ENCODE data around the gene UGT2B15. TPM values are rescaled to one million over a fixed set of nuclear protein-coding genes. Genes with fewer than 3 reads are reported as not detected.
"Not testable (repeated sequence)": the region's sequence is repeated elsewhere in the genome, so short reads cannot be mapped to it uniquely, and the experiment has no call there.

The UGT2B15 gene
- not detected for total RNA-seq

GRCh38 chr4:68670479-68670939, at the start of gene UGT2B15:
Gene UGT2B15 (minus strand): TSS chr4:68670652. CDS start chr4:68670618, 34 bp downstream.
- H3K4me3 Mint-ChIP-seq; H3K9me3 Mint-ChIP-seq (ENCODE audit: insufficient read depth); H3K4me1 Mint-ChIP-seq (ENCODE audit: low read depth); H3K27ac Mint-ChIP-seq; H3K36me3 Mint-ChIP-seq (ENCODE audit: low read depth); H3K27me3 Mint-ChIP-seq (ENCODE audit: low read depth); DNase-seq; CTCF ChIA-PET; POLR2A ChIA-PET; ATAC-seq: not testable (repeated sequence)

- CTCF ChIA-PET = no interaction called here
- H3K9me3 Mint-ChIP-seq (ENCODE audit: insufficient read depth) = peaks cover 3% of the 10 kb centered on the region
- H3K4me3 Mint-ChIP-seq = no peak overlapping the region
- ATAC-seq (no peak), DNase-seq (no peak)
- H3K27ac Mint-ChIP-seq = no peak overlapping the region
- POLR2A ChIA-PET = no interaction called here
- H3K36me3 Mint-ChIP-seq (ENCODE audit: low read depth) = no peaks in the 10 kb centered on the region
- no peaks in the 10 kb centered on the region for H3K27me3 Mint-ChIP-seq (ENCODE audit: low read depth)
- H3K4me1 Mint-ChIP-seq (ENCODE audit: low read depth) = no peaks in the 10 kb centered on the region
Observed at GRCh38 chr4:68719075-68719473, 48.6 kb upstream of the UGT2B15 start.

GRCh38 chr4:68718447-68719074, 48.1 kb upstream of the UGT2B15 start:
- Mint-ChIP-seq H3K4me3 (no peak overlapping the region), H3K36me3 (ENCODE audit: low read depth) (no peaks in the 10 kb centered on the region), H3K4me1 (ENCODE audit: low read depth) (no peaks in the 10 kb centered on the region), H3K27me3 (ENCODE audit: low read depth) (no peaks in the 10 kb centered on the region), H3K9me3 (ENCODE audit: insufficient read depth) (peaks cover 3% of the 10 kb centered on the region), H3K27ac (no peak overlapping the region)
- CTCF ChIA-PET = no interaction called here
- POLR2A ChIA-PET = no interaction called here
- DNase-seq = no peak
- no peak for ATAC-seq

DNA sequence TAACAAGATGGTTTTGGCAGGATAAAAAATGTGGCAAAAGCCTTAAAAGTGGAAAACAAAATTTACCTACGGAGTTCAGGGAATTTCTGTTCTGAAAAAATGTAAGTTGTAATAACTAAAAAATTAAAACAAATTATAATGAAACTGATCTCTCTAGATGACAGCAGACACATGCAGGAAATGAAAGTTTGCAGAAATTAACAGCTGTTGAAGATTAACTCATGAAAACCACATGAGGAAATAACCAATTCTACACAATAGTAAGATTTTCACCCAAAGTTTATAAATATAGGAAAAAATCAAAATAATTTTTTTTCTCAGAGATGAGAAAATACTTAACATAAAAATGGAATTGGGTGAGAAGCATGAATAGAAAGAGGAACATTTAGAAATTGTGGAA, 47.5 kb upstream of the UGT2B15 start:
- Mint-ChIP-seq H3K4me1 (ENCODE audit: low read depth) (no peaks in the 10 kb centered on the region), H3K27me3 (ENCODE audit: low read depth) (no peaks in the 10 kb centered on the region), H3K4me3 (no peak overlapping the region), H3K9me3 (ENCODE audit: insufficient read depth) (peaks cover 3% of the 10 kb centered on the region), H3K27ac (no peak overlapping the region), H3K36me3 (ENCODE audit: low read depth) (no peaks in the 10 kb centered on the region)
- ATAC-seq = no peak
- ChIA-PET POLR2A (no interaction called here), CTCF (no interaction called here)
- no peak for DNase-seq

- H3K36me3 Mint-ChIP-seq (ENCODE audit: low read depth) = no peaks in the 10 kb centered on the region
- ChIA-PET POLR2A (no interaction called here), CTCF (no interaction called here)
- no peaks in the 10 kb centered on the region for H3K27me3 Mint-ChIP-seq (ENCODE audit: low read depth)
- ATAC-seq (no peak), DNase-seq (no peak)
- no peaks in the 10 kb centered on the region for H3K4me1 Mint-ChIP-seq (ENCODE audit: low read depth)
- no peak overlapping the region for H3K27ac Mint-ChIP-seq
- no peak overlapping the region for H3K4me3 Mint-ChIP-seq
- peaks cover under 1% of the 10 kb centered on the region for H3K9me3 Mint-ChIP-seq (ENCODE audit: insufficient read depth)
Observed at GRCh38 chr4:68714400-68714799, 43.9 kb upstream of the UGT2B15 start.

GRCh38 chr4:68712207-68712606, 41.8 kb upstream of the UGT2B15 start:
- ChIA-PET CTCF (no interaction called here), POLR2A (no interaction called here)
- Mint-ChIP-seq H3K36me3 (ENCODE audit: low read depth) (no peaks in the 10 kb centered on the region), H3K27me3 (ENCODE audit: low read depth) (no peaks in the 10 kb centered on the region), H3K4me3 (no peak overlapping the region), H3K4me1 (ENCODE audit: low read depth) (no peaks in the 10 kb centered on the region), H3K9me3 (ENCODE audit: insufficient read depth) (no peaks in the 10 kb centered on the region), H3K27ac (no peak overlapping the region)
- ATAC-seq (no peak), DNase-seq (no peak)

DNA sequence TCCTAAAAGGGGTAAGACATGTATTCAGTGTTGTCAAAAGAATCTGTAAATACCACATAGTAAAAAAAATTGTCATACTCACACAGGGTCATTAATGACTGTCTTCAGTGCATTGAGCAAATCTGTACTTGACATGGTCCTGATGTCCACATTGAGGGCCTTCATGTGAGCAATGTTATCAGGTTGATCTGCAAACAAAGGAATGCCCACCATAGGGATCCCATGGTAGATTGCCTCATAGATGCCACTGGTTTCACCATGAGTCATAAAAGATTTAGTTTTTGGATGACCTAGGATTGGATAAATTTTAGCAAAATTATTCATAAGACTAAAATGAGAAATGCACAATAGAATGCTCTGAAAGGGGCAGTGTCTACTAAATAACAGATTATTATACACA, 38.1 kb upstream of the UGT2B15 start:
- H3K4me1 Mint-ChIP-seq (ENCODE audit: low read depth) = no peaks in the 10 kb centered on the region
- ATAC-seq = no peak
- no peaks in the 10 kb centered on the region for H3K27me3 Mint-ChIP-seq (ENCODE audit: low read depth)
- H3K4me3 Mint-ChIP-seq = no peak overlapping the region
- H3K9me3 Mint-ChIP-seq (ENCODE audit: insufficient read depth) = no peaks in the 10 kb centered on the region
- POLR2A ChIA-PET = no interaction called here
- DNase-seq = no peak
- H3K27ac Mint-ChIP-seq = no peak overlapping the region
- no peaks in the 10 kb centered on the region for H3K36me3 Mint-ChIP-seq (ENCODE audit: low read depth)
- CTCF ChIA-PET = no interaction called here

DNA sequence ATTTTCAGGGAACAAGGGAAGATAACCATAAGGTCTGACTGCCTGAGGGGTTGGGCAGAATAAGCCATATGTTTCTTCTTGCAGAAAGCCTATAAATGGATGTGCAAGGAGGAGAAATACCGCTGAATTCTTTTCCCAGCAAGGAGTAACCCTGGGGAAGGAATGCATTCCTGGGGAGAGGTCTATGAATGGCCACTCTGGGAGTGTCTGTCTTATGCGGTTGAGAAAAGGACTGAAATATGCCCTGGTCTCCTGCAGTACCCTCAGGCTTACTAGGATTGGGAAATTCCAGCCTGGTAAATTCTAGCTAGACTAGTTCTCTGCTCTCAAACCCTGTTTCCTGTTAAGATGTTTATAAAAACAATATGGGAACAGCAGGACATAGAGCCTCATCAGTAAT, 32.7 kb upstream of the UGT2B15 start:
- H3K4me1 Mint-ChIP-seq (ENCODE audit: low read depth); H3K27me3 Mint-ChIP-seq (ENCODE audit: low read depth); DNase-seq; POLR2A ChIA-PET; CTCF ChIA-PET; ATAC-seq; H3K4me3 Mint-ChIP-seq; H3K9me3 Mint-ChIP-seq (ENCODE audit: insufficient read depth); H3K36me3 Mint-ChIP-seq (ENCODE audit: low read depth); H3K27ac Mint-ChIP-seq: not testable (repeated sequence)

- ATAC-seq = no peak
Observed at GRCh38 chr4:68700152-68700551, 29.7 kb upstream of the UGT2B15 start.

GRCh38 chr4:68693325-68694075, 23.0 kb upstream of the UGT2B15 start:
- H3K27me3 Mint-ChIP-seq (ENCODE audit: low read depth) = no peaks in the 10 kb centered on the region
- H3K4me3 Mint-ChIP-seq = no peak overlapping the region
- no peaks in the 10 kb centered on the region for H3K4me1 Mint-ChIP-seq (ENCODE audit: low read depth)
- H3K9me3 Mint-ChIP-seq (ENCODE audit: insufficient read depth) = no peaks in the 10 kb centered on the region
- CTCF ChIA-PET = no interaction called here
- ATAC-seq (no peak), DNase-seq (no peak)
- no peak overlapping the region for H3K27ac Mint-ChIP-seq
- no peaks in the 10 kb centered on the region for H3K36me3 Mint-ChIP-seq (ENCODE audit: low read depth)
- POLR2A ChIA-PET = no interaction called here

More at GRCh38 chr4:68700152-68700551, 29.7 kb upstream of the UGT2B15 start:
- Mint-ChIP-seq H3K9me3 (ENCODE audit: insufficient read depth) (no peaks in the 10 kb centered on the region), H3K36me3 (ENCODE audit: low read depth) (no peaks in the 10 kb centered on the region), H3K27ac (no peak overlapping the region), H3K4me1 (ENCODE audit: low read depth) (no peaks in the 10 kb centered on the region), H3K27me3 (ENCODE audit: low read depth) (no peaks in the 10 kb centered on the region), H3K4me3 (no peak overlapping the region)
- ChIA-PET POLR2A (no interaction called here), CTCF (no interaction called here)
- DNase-seq = no peak

GRCh38 chr4:68691186-68691585, 20.7 kb upstream of the UGT2B15 start:
- DNase-seq = no peak
- no peak for ATAC-seq
- ChIA-PET CTCF (no interaction called here), POLR2A (no interaction called here)
- Mint-ChIP-seq H3K4me3 (no peak overlapping the region), H3K36me3 (ENCODE audit: low read depth) (no peaks in the 10 kb centered on the region), H3K4me1 (ENCODE audit: low read depth) (no peaks in the 10 kb centered on the region), H3K9me3 (ENCODE audit: insufficient read depth) (no peaks in the 10 kb centered on the region), H3K27me3 (ENCODE audit: low read depth) (no peaks in the 10 kb centered on the region), H3K27ac (no peak overlapping the region)

DNA sequence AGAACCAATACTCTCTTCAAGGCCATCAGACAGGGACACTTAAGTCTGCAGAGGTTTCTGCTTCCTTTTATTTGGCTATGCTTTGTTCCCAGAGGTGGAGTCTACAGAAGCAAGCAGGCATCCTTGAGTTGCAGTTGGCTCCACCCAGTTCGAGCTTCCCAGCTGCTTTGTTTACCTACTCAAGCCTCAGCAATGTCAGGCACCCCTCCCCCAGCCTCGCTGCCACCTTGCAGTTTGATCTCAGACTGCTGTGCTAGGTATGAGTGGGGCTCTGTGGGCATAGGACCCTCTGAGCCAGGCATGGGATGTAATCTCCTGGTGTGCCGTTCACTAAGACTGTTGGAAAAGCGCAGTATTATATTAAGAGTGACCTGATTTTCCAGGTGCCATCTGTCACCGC, 12.6 kb upstream of the UGT2B15 start:
- POLR2A ChIA-PET = no interaction called here
- Mint-ChIP-seq H3K36me3 (ENCODE audit: low read depth) (no peaks in the 10 kb centered on the region), H3K4me1 (ENCODE audit: low read depth) (no peaks in the 10 kb centered on the region), H3K4me3 (no peak overlapping the region), H3K27ac (no peak overlapping the region), H3K27me3 (ENCODE audit: low read depth) (peaks cover 3% of the 10 kb centered on the region), H3K9me3 (ENCODE audit: insufficient read depth) (no peaks in the 10 kb centered on the region)
- DNase-seq (no peak), ATAC-seq (no peak)
- CTCF ChIA-PET = no interaction called here

DNA sequence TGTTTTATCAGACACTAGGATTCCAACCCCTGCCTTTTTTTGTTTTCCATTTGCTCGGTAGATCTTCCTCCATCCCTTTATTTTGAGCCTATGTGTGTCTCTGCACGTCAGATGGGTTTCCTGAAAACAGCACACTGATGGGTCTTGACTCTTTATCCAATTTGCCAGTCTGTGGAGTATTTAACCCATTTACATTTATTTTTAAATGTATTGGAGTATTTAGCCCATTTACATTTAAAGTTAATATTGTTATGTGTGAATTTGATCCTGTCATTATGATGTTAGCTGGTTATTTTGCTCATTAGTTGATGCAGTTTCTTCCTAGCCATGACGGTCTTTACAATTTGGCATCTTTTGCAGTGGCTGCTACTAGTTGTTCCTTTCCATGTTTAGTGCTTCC, 10.8 kb upstream of the UGT2B15 start:
- CTCF ChIA-PET; H3K27me3 Mint-ChIP-seq (ENCODE audit: low read depth); H3K27ac Mint-ChIP-seq; H3K9me3 Mint-ChIP-seq (ENCODE audit: insufficient read depth); H3K4me1 Mint-ChIP-seq (ENCODE audit: low read depth); POLR2A ChIA-PET; H3K4me3 Mint-ChIP-seq; ATAC-seq; DNase-seq; H3K36me3 Mint-ChIP-seq (ENCODE audit: low read depth): not testable (repeated sequence)

All from activated CD8-positive, alpha-beta T cell treated with anti-CD3 and anti-CD28 coated beads, Interleukin-2, amount 10 ng/mL, durations not matched to agents 7 days and 5 days (primary cell).